ENCODE measurements around the gene WDR77.

GRCh38 chr1:111436726-111437125 is 12.3 kb downstream of the WDR77 start:
- TF ChIP-seq EZH2 (IDR thresholded peaks at IDR 0.05; ENCODE audit: insufficient read depth, poor library complexity, severe bottlenecking): no peak
- no peak for TF ChIP-seq EZH2phosphoT487 (IDR thresholded peaks at IDR 0.05; ENCODE audit: insufficient read depth, low read depth)

Data from GM23248 (cell line).